ENCODE results near the gene MLN. TPM values are rescaled to one million over a fixed set of nuclear protein-coding genes. Genes with fewer than 3 reads are reported as not detected.

Gene MLN
- polyA plus RNA-seq, 2 of the 4 experiments (the other 2 are of a cell fraction): not detected

GRCh38 chr6:33813990-33814985, 10.5 kb upstream of the MLN start:
- no peak for TF ChIP-seq JUNB (IDR thresholded peaks at IDR 0.05)
- TF ChIP-seq, protein P1, sequence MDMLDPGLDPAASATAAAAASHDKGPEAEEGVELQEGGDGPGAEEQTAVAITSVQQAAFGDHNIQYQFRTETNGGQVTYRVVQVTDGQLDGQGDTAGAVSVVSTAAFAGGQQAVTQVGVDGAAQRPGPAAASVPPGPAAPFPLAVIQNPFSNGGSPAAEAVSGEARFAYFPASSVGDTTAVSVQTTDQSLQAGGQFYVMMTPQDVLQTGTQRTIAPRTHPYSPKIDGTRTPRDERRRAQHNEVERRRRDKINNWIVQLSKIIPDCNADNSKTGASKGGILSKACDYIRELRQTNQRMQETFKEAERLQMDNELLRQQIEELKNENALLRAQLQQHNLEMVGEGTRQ (IDR thresholded peaks at IDR 0.05): no peak
- TF ChIP-seq POLR2AphosphoS2 (conservative IDR thresholded peaks at IDR 0.05; ENCODE audit: low read length): no peak
- TF ChIP-seq HDAC2 (IDR thresholded peaks at IDR 0.05): no peak
- no peaks in the 10 kb centered on the region for H3K9me3 ChIP-seq
- ATAC-seq: no peak
- no peak for FAIRE-seq
- ChIA-PET CTCF (no interaction called here), POLR2A (no interaction called here)
- 23% methylated on average over 7 of the region's 19 CpGs for WGBS (ENCODE audit: missing lambda C conversion rate)
- H3K4me2 ChIP-seq: no peak overlapping the region
- no peak overlapping the region for H3K4me3 ChIP-seq
- no peak for DNase-seq (ENCODE audit: low read depth in 1 of 2, low spot score in 1 of 2)
- H3K4me1 ChIP-seq: no peaks in the 10 kb centered on the region
- H3K27ac ChIP-seq: no peak overlapping the region

DNA sequence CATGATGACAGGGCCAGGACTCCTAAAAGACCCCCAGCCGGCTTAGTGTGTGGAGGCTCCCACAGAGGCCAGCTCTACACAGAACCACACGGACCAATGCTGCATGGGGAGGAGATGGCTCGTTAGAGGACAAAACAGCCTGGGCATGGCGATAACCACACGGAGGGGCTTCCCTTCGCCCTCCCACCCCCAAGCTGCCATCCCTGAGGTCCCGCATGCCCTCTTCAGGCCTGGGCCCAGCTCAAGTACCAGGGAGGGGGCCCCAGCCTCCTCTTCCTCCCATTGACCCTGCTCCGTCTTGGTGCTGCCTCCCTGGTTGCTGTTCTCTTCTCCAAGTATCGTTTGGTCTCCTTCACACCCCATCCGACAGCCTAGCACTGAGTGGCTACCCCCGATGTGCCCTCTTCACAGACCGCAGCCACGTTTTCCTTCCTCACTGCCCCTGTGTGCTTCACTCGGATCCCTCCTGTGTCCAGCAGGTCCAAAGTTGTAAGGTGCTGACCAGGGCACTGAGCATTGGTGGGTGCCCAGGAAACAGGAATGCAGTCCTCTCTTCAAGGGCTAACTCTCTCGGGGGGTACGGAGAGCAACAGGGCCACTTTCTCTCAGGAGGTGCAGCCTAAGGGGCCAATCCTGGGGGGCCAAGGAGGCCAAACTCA, 9.6 kb upstream of the MLN start:
- CTCF ChIA-PET: interaction anchor here (1.4 to 1.8 kb wide), 3 partner anchors 26 to 44 kb away, joined by 3 to 5 read pairs (median 4); no protein-coding TSS in a partner anchor
- WGBS (ENCODE audit: missing lambda C conversion rate): 31% methylated on average over 9 of the region's 16 CpGs
- POLR2A ChIA-PET: no interaction called here
- ATAC-seq (no peak), DNase-seq (ENCODE audit: low read depth in 1 of 2, low spot score in 1 of 2) (no peak), FAIRE-seq (no peak)
- H3K4me2 ChIP-seq: no peak overlapping the region
- TF ChIP-seq MAX (IDR thresholded peaks at IDR 0.05) (no peak), FOSL2 (IDR thresholded peaks at IDR 0.05) (no peak), FOSL2 (CRISPR knock-in tag; IDR thresholded peaks at IDR 0.05) (no peak), HES2 (IDR thresholded peaks at IDR 0.05) (no peak), CHD2 (IDR thresholded peaks at IDR 0.05; ENCODE audit: low read length, partially characterized antibody) (no peak), HEYL (CRISPR knock-in tag; IDR thresholded peaks at IDR 0.05) (no peak), CHD4 (IDR thresholded peaks at IDR 0.05; ENCODE audit: borderline replicate concordance) (no peak), FOSB (CRISPR knock-in tag; IDR thresholded peaks at IDR 0.05) (no peak), NPAS2 (CRISPR knock-in tag; IDR thresholded peaks at IDR 0.05; ENCODE audit: borderline replicate concordance) (no peak)
- H3K27ac ChIP-seq: no peak overlapping the region
- no peaks in the 10 kb centered on the region for H3K9me3 ChIP-seq
- H3K4me1 ChIP-seq: no peaks in the 10 kb centered on the region
- H3K4me3 ChIP-seq: no peak overlapping the region

GRCh38 chr6:33812669-33813068, 8.9 kb upstream of the MLN start:
- ChIA-PET POLR2A (no interaction called here), CTCF (interaction anchor here (1.3 to 1.8 kb wide), 4 partner anchors 12 to 43 kb away, joined by 3 to 6 read pairs (median 4); no protein-coding TSS in a partner anchor)
- Histone ChIP-seq H3K4me2 (no peak overlapping the region), H3K9me3 (no peaks in the 10 kb centered on the region), H3K4me1 (no peaks in the 10 kb centered on the region), H3K4me3 (no peak overlapping the region), H3K27ac (no peak overlapping the region)
- DNase-seq (ENCODE audit: low read depth in 1 of 2, low spot score in 1 of 2) (peak; percentile 35 to 39), FAIRE-seq (no peak), ATAC-seq (peak; percentile 62 to 73; a peak in 3 of 6 replicates)
- TF ChIP-seq, protein P2, sequence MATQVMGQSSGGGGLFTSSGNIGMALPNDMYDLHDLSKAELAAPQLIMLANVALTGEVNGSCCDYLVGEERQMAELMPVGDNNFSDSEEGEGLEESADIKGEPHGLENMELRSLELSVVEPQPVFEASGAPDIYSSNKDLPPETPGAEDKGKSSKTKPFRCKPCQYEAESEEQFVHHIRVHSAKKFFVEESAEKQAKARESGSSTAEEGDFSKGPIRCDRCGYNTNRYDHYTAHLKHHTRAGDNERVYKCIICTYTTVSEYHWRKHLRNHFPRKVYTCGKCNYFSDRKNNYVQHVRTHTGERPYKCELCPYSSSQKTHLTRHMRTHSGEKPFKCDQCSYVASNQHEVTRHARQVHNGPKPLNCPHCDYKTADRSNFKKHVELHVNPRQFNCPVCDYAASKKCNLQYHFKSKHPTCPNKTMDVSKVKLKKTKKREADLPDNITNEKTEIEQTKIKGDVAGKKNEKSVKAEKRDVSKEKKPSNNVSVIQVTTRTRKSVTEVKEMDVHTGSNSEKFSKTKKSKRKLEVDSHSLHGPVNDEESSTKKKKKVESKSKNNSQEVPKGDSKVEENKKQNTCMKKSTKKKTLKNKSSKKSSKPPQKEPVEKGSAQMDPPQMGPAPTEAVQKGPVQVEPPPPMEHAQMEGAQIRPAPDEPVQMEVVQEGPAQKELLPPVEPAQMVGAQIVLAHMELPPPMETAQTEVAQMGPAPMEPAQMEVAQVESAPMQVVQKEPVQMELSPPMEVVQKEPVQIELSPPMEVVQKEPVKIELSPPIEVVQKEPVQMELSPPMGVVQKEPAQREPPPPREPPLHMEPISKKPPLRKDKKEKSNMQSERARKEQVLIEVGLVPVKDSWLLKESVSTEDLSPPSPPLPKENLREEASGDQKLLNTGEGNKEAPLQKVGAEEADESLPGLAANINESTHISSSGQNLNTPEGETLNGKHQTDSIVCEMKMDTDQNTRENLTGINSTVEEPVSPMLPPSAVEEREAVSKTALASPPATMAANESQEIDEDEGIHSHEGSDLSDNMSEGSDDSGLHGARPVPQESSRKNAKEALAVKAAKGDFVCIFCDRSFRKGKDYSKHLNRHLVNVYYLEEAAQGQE (IDR thresholded peaks at IDR 0.05): peak; percentile 96
- TF ChIP-seq EHF (CRISPR knock-in tag; IDR thresholded peaks at IDR 0.05) (0 out of 2 replicates have a peak, but pooled peaks have one; percentile 47), MAFK (IDR thresholded peaks at IDR 0.05; ENCODE audit: partially characterized antibody) (no peak), GATA3 (IDR thresholded peaks at IDR 0.05; ENCODE audit: borderline replicate concordance) (no peak), EP300 (IDR thresholded peaks at IDR 0.05) (no peak), EHMT2 (IDR thresholded peaks at IDR 0.05; ENCODE audit: low read depth) (peak; percentile 95)
- WGBS (ENCODE audit: missing lambda C conversion rate): 6% methylated on average over 11 of the region's 11 CpGs
